HepG2 (cell line): ENCODE data around the gene SEPTIN5.

Experiments
- CBX5 ChIP-seq: sonication (generic); formaldehyde crosslinking; IDR thresholded peaks from 2 replicates; pipeline ENCODE4 v1.4.0; 2020; ENCODE audit warnings: missing genetic modification reagents, borderline replicate concordance
- CREM ChIP-seq, 2 experiments: sonication (generic) in 1 of 2; formaldehyde crosslinking in 1 of 2; IDR thresholded peaks; 2 replicates each; pipeline versions ENCODE4 v1.4.0 to v1.6.1; 2016 to 2020; ENCODE audit warnings: antibody characterized with exemption in 1 of 2, mild to moderate bottlenecking in 1 of 2, missing genetic modification reagents in 1 of 2
- EZH2 ChIP-seq: conservative IDR thresholded peaks from 2 replicates; pipeline ENCODE4 v1.6.1; 2012; ENCODE audit warnings: mild to moderate bottlenecking, low read depth, low read length, moderate library complexity
- JUNB ChIP-seq: sonication (generic); formaldehyde crosslinking; IDR thresholded peaks from 2 replicates; pipeline ENCODE4 v1.8.0; 2022; ENCODE audit warnings: missing genetic modification reagents, mild to moderate bottlenecking, borderline replicate concordance
- SMAD3 ChIP-seq: sonication (generic); formaldehyde crosslinking; IDR thresholded peaks from 2 replicates; pipeline ENCODE4 v1.4.0; 2020; ENCODE audit warnings: missing genetic modification reagents
- ZNF224 ChIP-seq: sonication (generic); formaldehyde crosslinking; IDR thresholded peaks from 2 replicates; pipeline ENCODE4 v1.5.0; 2020; ENCODE audit warnings: mild to moderate bottlenecking, missing genetic modification reagents
- TF ChIP-seq, protein P1 (sequence below): sonication (generic); formaldehyde crosslinking; IDR thresholded peaks from 2 replicates; pipeline ENCODE4 v1.4.0; 2020; ENCODE audit warnings: missing genetic modification reagents
- TF ChIP-seq, protein P2 (sequence below): sonication (generic); formaldehyde crosslinking; IDR thresholded peaks from 2 replicates; pipeline ENCODE4 v1.5.0; 2020; ENCODE audit warnings: mild to moderate bottlenecking, missing genetic modification reagents, moderate library complexity

DNA sequence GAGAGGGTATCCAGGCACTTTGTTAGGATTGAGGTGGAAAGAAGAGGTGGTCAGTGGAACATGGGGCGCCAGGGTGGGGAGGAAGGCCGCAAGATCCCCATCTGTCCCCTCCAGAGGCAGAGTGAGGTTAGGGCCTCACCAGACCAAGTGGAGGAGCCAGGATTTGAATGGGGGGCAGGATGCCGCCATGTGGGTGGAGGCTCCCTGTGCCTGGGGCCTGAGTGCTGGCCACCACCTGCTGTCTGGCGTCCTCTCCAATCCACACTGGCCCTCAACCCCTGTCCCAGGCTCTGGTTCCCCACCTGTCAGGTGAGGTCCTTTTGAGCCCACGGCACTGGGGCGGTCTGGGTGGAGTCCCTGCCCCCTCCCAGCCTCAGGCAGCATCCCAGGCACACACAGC, 28.8 kb downstream of the SEPTIN5 start:
- TF ChIP-seq EZH2 (no peak), CREM (IDR thresholded peaks at IDR 0.05) (no peak), CREM (CRISPR knock-in tag; IDR thresholded peaks at IDR 0.05) (no peak), JUNB (CRISPR knock-in tag) (no peak), ZNF224 (CRISPR knock-in tag) (no peak), CBX5 (CRISPR knock-in tag) (no peak), SMAD3 (CRISPR knock-in tag) (no peak)
- TF ChIP-seq, protein P1, sequence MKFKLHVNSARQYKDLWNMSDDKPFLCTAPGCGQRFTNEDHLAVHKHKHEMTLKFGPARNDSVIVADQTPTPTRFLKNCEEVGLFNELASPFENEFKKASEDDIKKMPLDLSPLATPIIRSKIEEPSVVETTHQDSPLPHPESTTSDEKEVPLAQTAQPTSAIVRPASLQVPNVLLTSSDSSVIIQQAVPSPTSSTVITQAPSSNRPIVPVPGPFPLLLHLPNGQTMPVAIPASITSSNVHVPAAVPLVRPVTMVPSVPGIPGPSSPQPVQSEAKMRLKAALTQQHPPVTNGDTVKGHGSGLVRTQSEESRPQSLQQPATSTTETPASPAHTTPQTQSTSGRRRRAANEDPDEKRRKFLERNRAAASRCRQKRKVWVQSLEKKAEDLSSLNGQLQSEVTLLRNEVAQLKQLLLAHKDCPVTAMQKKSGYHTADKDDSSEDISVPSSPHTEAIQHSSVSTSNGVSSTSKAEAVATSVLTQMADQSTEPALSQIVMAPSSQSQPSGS (CRISPR knock-in tag): no peak
- TF ChIP-seq, protein P2, sequence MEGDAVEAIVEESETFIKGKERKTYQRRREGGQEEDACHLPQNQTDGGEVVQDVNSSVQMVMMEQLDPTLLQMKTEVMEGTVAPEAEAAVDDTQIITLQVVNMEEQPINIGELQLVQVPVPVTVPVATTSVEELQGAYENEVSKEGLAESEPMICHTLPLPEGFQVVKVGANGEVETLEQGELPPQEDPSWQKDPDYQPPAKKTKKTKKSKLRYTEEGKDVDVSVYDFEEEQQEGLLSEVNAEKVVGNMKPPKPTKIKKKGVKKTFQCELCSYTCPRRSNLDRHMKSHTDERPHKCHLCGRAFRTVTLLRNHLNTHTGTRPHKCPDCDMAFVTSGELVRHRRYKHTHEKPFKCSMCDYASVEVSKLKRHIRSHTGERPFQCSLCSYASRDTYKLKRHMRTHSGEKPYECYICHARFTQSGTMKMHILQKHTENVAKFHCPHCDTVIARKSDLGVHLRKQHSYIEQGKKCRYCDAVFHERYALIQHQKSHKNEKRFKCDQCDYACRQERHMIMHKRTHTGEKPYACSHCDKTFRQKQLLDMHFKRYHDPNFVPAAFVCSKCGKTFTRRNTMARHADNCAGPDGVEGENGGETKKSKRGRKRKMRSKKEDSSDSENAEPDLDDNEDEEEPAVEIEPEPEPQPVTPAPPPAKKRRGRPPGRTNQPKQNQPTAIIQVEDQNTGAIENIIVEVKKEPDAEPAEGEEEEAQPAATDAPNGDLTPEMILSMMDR (CRISPR knock-in tag): no peak
